ENCODE measurements around the gene PPWD1. TPM values are rescaled to one million over a fixed set of nuclear protein-coding genes. Genes with fewer than 3 reads are reported as not detected.

The PPWD1 gene
- total and polyA plus RNA-seq, 2 donors (not counting 3 experiments of a cell fraction or from before 2014, with no cell fraction given), result 4.9 to 40.9 TPM

GRCh38 chr5:65611524-65611923, 48.4 kb downstream of the PPWD1 start:
- ChIA-PET CTCF (interaction anchor here (1.4 kb wide), 1 partner anchor 22 kb away, joined by 3 read pairs; no protein-coding TSS in a partner anchor), POLR2A (no interaction called here)
- Histone ChIP-seq H3K27ac (ENCODE audit: insufficient read depth, low read depth, low read length) (no peak overlapping the region), H3K79me2 (ENCODE audit: control insufficient read depth, insufficient read depth, low read length) (peaks cover 2% of the 10 kb centered on the region), H3K9me3 (replicated peaks; ENCODE audit: control insufficient read depth, insufficient read depth, low read length) (no peaks in the 10 kb centered on the region), H3K9me1 (replicated peaks; ENCODE audit: control insufficient read depth, extremely low read depth, insufficient read depth, low read length) (no peaks in the 10 kb centered on the region), H3K4me1 (ENCODE audit: control insufficient read depth, extremely low read depth, insufficient read depth, low read length) (no peaks in the 10 kb centered on the region), H4K20me1 (replicated peaks; ENCODE audit: control insufficient read depth, extremely low read depth, insufficient read depth, low read length) (no peaks in the 10 kb centered on the region), H3K9ac (replicated peaks; ENCODE audit: extremely low read depth, insufficient read depth, low read length) (no peak overlapping the region), H2AFZ (ENCODE audit: low read depth, low read length) (no peak overlapping the region), H3K4me2 (ENCODE audit: insufficient read depth, low read length) (no peak overlapping the region), H3K36me3 (ENCODE audit: control insufficient read depth in 2 of 2, extremely low read depth in 1 of 2, insufficient read depth in 2 of 2, low read length in 2 of 2) (peaks cover 10 to 12% of the 10 kb centered on the region in 2 experiments), H3K4me3 (replicated peaks in 1 of 3; ENCODE audit: insufficient read depth in 1 of 3, low read depth in 1 of 3, low read length in 3 of 3) (no peak overlapping the region), H3K27me3 (ENCODE audit: control insufficient read depth in 2 of 2, insufficient read depth in 2 of 2, low read length in 2 of 2) (no peaks in the 10 kb centered on the region)
- BruUV-seq (replicated peaks), result no TSS peak
- FAIRE-seq, result no peak
- intact Hi-C loops (cut with micrococcal nuclease), result no loop called here
- dilution Hi-C loops (cut with MboI; ENCODE audit: extremely low pct_ligation_motif_present, low sequenced_read_pairs), result no loop called here
- TF ChIP-seq MYC (IDR thresholded peaks at IDR 0.05; ENCODE audit: low read depth, low read length) (no peak), EZH2 (IDR thresholded peaks at IDR 0.05; ENCODE audit: borderline replicate concordance, low read depth, low read length, severe bottlenecking) (no peak), JUN (IDR thresholded peaks at IDR 0.05; ENCODE audit: borderline replicate concordance, insufficient read depth, insufficient read length, low read depth) (no peak), POLR2A (IDR thresholded peaks at IDR 0.05; ENCODE audit: low read depth, low read length) (no peak), FOS (IDR thresholded peaks at IDR 0.05; ENCODE audit: borderline replicate concordance, insufficient read depth, low read length) (no peak), GATA2 (IDR thresholded peaks at IDR 0.05; ENCODE audit: insufficient read depth, insufficient read length, low read depth, low read length) (no peak), POLR2AphosphoS5 (IDR thresholded peaks at IDR 0.05; ENCODE audit: insufficient read depth, low read depth, low read length) (no peak)
- TF ChIP-seq, protein P1, sequence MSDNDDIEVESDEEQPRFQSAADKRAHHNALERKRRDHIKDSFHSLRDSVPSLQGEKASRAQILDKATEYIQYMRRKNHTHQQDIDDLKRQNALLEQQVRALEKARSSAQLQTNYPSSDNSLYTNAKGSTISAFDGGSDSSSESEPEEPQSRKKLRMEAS (IDR thresholded peaks at IDR 0.05; ENCODE audit: insufficient read depth, insufficient read length), result no peak
- TF ChIP-seq, protein P2, sequence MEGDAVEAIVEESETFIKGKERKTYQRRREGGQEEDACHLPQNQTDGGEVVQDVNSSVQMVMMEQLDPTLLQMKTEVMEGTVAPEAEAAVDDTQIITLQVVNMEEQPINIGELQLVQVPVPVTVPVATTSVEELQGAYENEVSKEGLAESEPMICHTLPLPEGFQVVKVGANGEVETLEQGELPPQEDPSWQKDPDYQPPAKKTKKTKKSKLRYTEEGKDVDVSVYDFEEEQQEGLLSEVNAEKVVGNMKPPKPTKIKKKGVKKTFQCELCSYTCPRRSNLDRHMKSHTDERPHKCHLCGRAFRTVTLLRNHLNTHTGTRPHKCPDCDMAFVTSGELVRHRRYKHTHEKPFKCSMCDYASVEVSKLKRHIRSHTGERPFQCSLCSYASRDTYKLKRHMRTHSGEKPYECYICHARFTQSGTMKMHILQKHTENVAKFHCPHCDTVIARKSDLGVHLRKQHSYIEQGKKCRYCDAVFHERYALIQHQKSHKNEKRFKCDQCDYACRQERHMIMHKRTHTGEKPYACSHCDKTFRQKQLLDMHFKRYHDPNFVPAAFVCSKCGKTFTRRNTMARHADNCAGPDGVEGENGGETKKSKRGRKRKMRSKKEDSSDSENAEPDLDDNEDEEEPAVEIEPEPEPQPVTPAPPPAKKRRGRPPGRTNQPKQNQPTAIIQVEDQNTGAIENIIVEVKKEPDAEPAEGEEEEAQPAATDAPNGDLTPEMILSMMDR (IDR thresholded peaks at IDR 0.05; ENCODE audit: extremely low read depth in 1 of 2, insufficient read depth in 1 of 2, low read depth in 1 of 2, low read length in 2 of 2), result no peak
- no peak for DNase-seq (ENCODE audit: low read depth, low spot score)
